Kidney (tissue), 14 donors: ENCODE results near the gene USH2A. TPM values are rescaled to one million over a fixed set of nuclear protein-coding genes. Genes with fewer than 3 reads are reported as not detected.
"Not testable (repeated sequence)": the region's sequence is repeated elsewhere in the genome, so short reads cannot be mapped to it uniquely, and the experiment has no call there.

ENCODE experiments used
- DNase-seq, 5 donors: peaks; one replicate each; pipeline ENCODE4 v3.0.0-alpha.2; 2013 to 2020
- FAIRE-seq: peaks from 2 replicates; lab custom pipeline; 2012; peaks lifted over from hg19 to GRCh38; lab: Jason Lieb, UNC
- H3K27ac ChIP-seq, 2 donors: one replicate each; pipeline ENCODE4 v1.7.0; 2013; ENCODE audit warnings: low read depth in 2 of 2, low read length in 2 of 2, inconsistent platforms in 1 of 2
- H3K27me3 ChIP-seq: one replicate; pipeline ENCODE4 v1.7.1; 2013; ENCODE audit warnings: low read length, inconsistent platforms; ENCODE audit not compliant: control insufficient read depth, insufficient read depth
- H3K36me3 ChIP-seq, 3 donors: one replicate each; pipeline versions ENCODE4 v1.7.0 to v1.7.1; 2013; ENCODE audit warnings: low read length in 3 of 3, control low read depth in 1 of 3, inconsistent platforms in 1 of 3; ENCODE audit not compliant: insufficient read depth in 3 of 3, control insufficient read depth in 2 of 3
- H3K4me1 ChIP-seq, 3 donors: one replicate each; pipeline versions ENCODE4 v1.7.0 to v1.7.1; 2013; ENCODE audit warnings: low read length in 3 of 3, inconsistent platforms in 1 of 3, low read depth in 1 of 3; ENCODE audit not compliant: control insufficient read depth in 2 of 3, insufficient read depth in 2 of 3
- H3K4me3 ChIP-seq, 3 donors: one replicate each; pipeline versions ENCODE4 v1.7.0 to v1.8.1; 2013; ENCODE audit warnings: low read length in 3 of 3, control low read depth in 1 of 3, inconsistent platforms in 1 of 3
- H3K9ac ChIP-seq, 3 donors: one replicate each; pipeline versions ENCODE4 v1.7.0 to v1.7.1; 2013; ENCODE audit warnings: low read length in 3 of 3, control low read depth in 1 of 3, inconsistent platforms in 1 of 3
- H3K9me3 ChIP-seq, 3 donors: one replicate each; pipeline versions ENCODE4 v1.7.0 to v1.7.1; 2013; ENCODE audit warnings: low read length in 3 of 3, control low read depth in 1 of 3, inconsistent platforms in 1 of 3; ENCODE audit not compliant: control insufficient read depth in 2 of 3, insufficient read depth in 1 of 3
- CTCF ChIP-seq: IDR thresholded peaks from 3 replicates; pipeline ENCODE4 v1.5.1; 2012; ENCODE audit warnings: mild to moderate bottlenecking, moderate library complexity, borderline replicate concordance; ENCODE audit not compliant: insufficient read depth; ENCODE audit errors: extremely low read depth
- intact Hi-C: fragments of 100-400 bp; cut with DNase I; formaldehyde crosslinking; loops from one replicate; pipeline ENCODE4 v1.11.1; 2022
- polyA plus RNA-seq: library from polyadenylated mRNA; stranded (reverse); fragments of 350-450 nt; fragmentation: Illumina TruSeq; extraction: RNeasy Lipid Tissue Mini Kit (QIAGEN cat#74804); gene quantifications from one replicate; pipeline ENCODE4 v1.2.3, GENCODE V29; 2014; ENCODE audit warnings: low read depth, low replicate concordance; ENCODE audit not compliant: insufficient read depth
- total RNA-seq: library from RNA; stranded (reverse); fragmentation: NEBNext Ultra II Directional; extraction: Animal tissue kit (Norgen Biotek cat#: 25700); gene quantifications from one replicate; pipeline ENCODE4 v1.2.1, GENCODE V29; 2021
- donor health status: control.
- donor health status: control.
- donor health status: control.
- donor health status: control.
- donor health status: control.
- donor health status: DM: yes; HTN: yes; CAD: no.
- donor health status: Normal renal cell carcinoma (clear cell type).

The USH2A gene
- total and polyA plus RNA-seq, 2 donors from 2014 or later, result 0.06 TPM; not detected in 1

DNA sequence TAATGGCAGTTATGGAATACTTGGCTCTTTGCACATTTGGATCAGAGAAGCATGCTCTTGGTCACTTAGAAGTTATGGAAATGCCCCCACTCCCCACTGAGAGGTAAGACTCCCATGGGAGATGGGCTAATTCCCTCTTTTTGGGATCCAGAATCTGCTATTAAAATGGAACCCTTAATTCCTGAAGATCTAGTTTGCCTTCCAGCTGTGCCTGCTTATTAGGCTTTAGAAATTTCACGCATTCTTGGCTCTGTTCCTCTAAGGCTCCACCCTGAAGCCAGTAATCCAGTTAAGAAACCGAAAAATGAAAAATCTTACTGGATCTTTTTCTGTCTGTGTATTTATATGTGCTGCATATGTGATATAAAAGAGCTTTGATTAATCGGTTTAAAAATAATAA lies 76.7 kb downstream of the USH2A start:
- Histone ChIP-seq H3K27ac (no peak overlapping the region), H3K4me1 (no peaks in the 10 kb centered on the region), H3K27me3 (no peaks in the 10 kb centered on the region), H3K4me3 (no peak overlapping the region), H3K9me3 (no peaks in the 10 kb centered on the region), H3K9ac (no peak overlapping the region), H3K36me3 (no peaks in the 10 kb centered on the region)
- FAIRE-seq (no peak), DNase-seq (no peak)
- intact Hi-C loops, result no loop called here
- TF ChIP-seq CTCF, result no peak

DNA sequence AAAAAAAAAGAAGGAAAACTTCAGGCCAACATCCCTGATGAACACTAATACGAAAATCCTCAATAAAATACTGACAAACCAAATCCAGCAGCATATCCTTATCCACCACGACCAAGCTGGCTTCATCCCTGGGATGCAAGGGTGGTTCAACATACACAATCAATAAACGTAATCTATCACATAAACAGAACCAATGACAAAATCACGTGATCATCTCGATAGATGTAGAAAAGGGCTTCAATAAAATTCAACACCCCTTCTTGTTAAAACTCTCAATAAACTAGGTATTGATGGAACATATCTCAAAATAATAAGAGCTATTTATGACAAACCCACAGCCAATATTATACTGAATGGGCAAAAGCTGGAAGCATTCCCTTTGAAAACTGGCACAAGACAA lies 82.7 kb downstream of the USH2A start:
- FAIRE-seq, H3K27ac ChIP-seq, intact Hi-C loops, H3K4me1 ChIP-seq, H3K9ac ChIP-seq, H3K27me3 ChIP-seq, H3K36me3 ChIP-seq, DNase-seq, H3K9me3 ChIP-seq, H3K4me3 ChIP-seq: not testable (repeated sequence)

DNA sequence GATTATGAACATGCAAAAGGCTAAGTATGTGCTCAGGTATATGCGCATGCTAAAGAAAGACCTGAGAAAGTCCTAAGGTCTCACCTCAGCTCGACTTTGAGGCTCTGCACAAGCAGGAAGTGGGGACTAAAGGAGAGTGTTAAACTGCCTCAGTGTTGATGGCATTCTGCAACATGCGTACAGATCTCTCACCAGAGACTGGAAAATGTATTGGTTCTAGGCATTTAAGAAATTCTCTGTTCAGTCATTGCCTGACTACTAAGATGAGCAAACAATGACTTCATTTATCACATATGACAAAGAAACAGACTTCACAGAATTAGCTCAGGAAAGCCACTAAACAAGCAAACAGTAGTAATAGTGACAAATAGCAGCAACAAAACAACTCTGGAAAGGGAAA lies 90.8 kb downstream of the USH2A start:
- no peaks in the 10 kb centered on the region for H3K36me3 ChIP-seq
- H3K27ac ChIP-seq, result no peak overlapping the region
- no peak for TF ChIP-seq CTCF
- DNase-seq (no peak), FAIRE-seq (no peak)
- H3K4me3 ChIP-seq, result no peak overlapping the region
- intact Hi-C loops, result no loop called here
- no peaks in the 10 kb centered on the region for H3K4me1 ChIP-seq
- no peaks in the 10 kb centered on the region for H3K27me3 ChIP-seq
- H3K9ac ChIP-seq, result no peak overlapping the region
- peaks cover 0 to 2% (median 0%) of the 10 kb centered on the region in 3 donors for H3K9me3 ChIP-seq

- Histone ChIP-seq H3K9ac (no peak overlapping the region), H3K27ac (no peak overlapping the region), H3K9me3 (peaks cover 0 to 2% (median 0%) of the 10 kb centered on the region in 3 donors), H3K4me3 (no peak overlapping the region), H3K27me3 (no peaks in the 10 kb centered on the region), H3K4me1 (no peaks in the 10 kb centered on the region), H3K36me3 (no peaks in the 10 kb centered on the region)
- FAIRE-seq (no peak), DNase-seq (no peak)
- intact Hi-C loops, result no loop called here
- TF ChIP-seq CTCF, result no peak
Measured at GRCh38 chr1:216332003-216332402, 91.2 kb downstream of the USH2A start.
